ENCODE results near the gene IL23R. TPM values are rescaled to one million over a fixed set of nuclear protein-coding genes. Genes with fewer than 3 reads are reported as not detected.

Gene IL23R
- total and polyA plus RNA-seq, 4 donors, result 0.08 to 0.09 TPM; not detected in 2

GRCh38 chr1:67285780-67286488 is 119.7 kb downstream of the IL23R start:
- H3K9me3 ChIP-seq (ENCODE audit: control insufficient read depth in 4 of 4, low read length in 3 of 4), result no peaks in the 10 kb centered on the region
- no peaks in the 10 kb centered on the region for H3K36me3 ChIP-seq (ENCODE audit: control insufficient read depth in 4 of 4, insufficient read depth in 3 of 4, low read depth in 1 of 4, low read length in 3 of 4)
- H3K4me3 ChIP-seq (ENCODE audit: low read depth in 1 of 3, low read length in 3 of 3), result no peak overlapping the region
- DNase-seq (ENCODE audit: low spot score), result no peak
- WGBS, result 87% methylated on average over 8 of the region's 8 CpGs
- no peak overlapping the region for H3K27ac ChIP-seq (ENCODE audit: low read depth in 1 of 2, low read length in 2 of 2)
- H3K9ac ChIP-seq (ENCODE audit: low read depth in 1 of 2, low read length in 2 of 2), result no peak overlapping the region
- H3K27me3 ChIP-seq (ENCODE audit: control insufficient read depth in 4 of 4, insufficient read depth in 4 of 4, low read length in 3 of 4), result no peaks in the 10 kb centered on the region
- H3K4me1 ChIP-seq (ENCODE audit: control insufficient read depth in 4 of 4, insufficient read depth in 4 of 4, low read length in 3 of 4), result no peaks in the 10 kb centered on the region
- TF ChIP-seq ATF3 (IDR thresholded peaks at IDR 0.05) (no peak), JUND (IDR thresholded peaks at IDR 0.05) (no peak), REST (IDR thresholded peaks at IDR 0.05) (no peak), NR2F2 (IDR thresholded peaks at IDR 0.05) (no peak), YY1 (IDR thresholded peaks at IDR 0.05) (no peak), FOXA1 (IDR thresholded peaks at IDR 0.05) (no peak), TAF1 (conservative IDR thresholded peaks at IDR 0.05) (no peak), RXRA (IDR thresholded peaks at IDR 0.05) (no peak), MAX (IDR thresholded peaks at IDR 0.05) (no peak), HNF4A (conservative IDR thresholded peaks at IDR 0.05) (no peak), GABPA (IDR thresholded peaks at IDR 0.05 in 1 of 2, conservative IDR thresholded peaks at IDR 0.05 in 1 of 2) (no peak), CTCF (IDR thresholded peaks at IDR 0.05; ENCODE audit: low read depth, low read length, missing input control) (no peak), FOXA2 (IDR thresholded peaks at IDR 0.05) (no peak), EGR1 (IDR thresholded peaks at IDR 0.05; ENCODE audit: low read depth in 2 of 2) (no peak), HNF4G (IDR thresholded peaks at IDR 0.05) (no peak), SP1 (IDR thresholded peaks at IDR 0.05) (no peak), ZBTB33 (IDR thresholded peaks at IDR 0.05) (no peak), RAD21 (IDR thresholded peaks at IDR 0.05) (no peak)

All from liver (tissue), 9 donors.